Measurements from ENCODE around the gene GMPPA.

GMPPA gene

GRCh38 chr2:219470429-219470828, 28.3 kb upstream of the GMPPA start:
- Histone ChIP-seq H3K4me1 (ENCODE audit: control insufficient read depth in 1 of 2, insufficient read depth in 2 of 2, low read length in 2 of 2) (peaks cover 0 to 47% of the 10 kb centered on the region in 2 donors), H3K36me3 (ENCODE audit: control insufficient read depth in 1 of 2, insufficient read depth in 2 of 2, low read length in 2 of 2) (peaks cover 0 to 29% of the 10 kb centered on the region in 2 donors), H3K9me3 (ENCODE audit: control insufficient read depth in 1 of 2, low read length in 2 of 2) (no peaks in the 10 kb centered on the region), H3K27ac (ENCODE audit: low read length) (no peak overlapping the region), H3K4me3 (ENCODE audit: low read depth in 1 of 2, low read length in 2 of 2) (no peak overlapping the region), H3K27me3 (ENCODE audit: low read depth, low read length) (no peaks in the 10 kb centered on the region)

DNA sequence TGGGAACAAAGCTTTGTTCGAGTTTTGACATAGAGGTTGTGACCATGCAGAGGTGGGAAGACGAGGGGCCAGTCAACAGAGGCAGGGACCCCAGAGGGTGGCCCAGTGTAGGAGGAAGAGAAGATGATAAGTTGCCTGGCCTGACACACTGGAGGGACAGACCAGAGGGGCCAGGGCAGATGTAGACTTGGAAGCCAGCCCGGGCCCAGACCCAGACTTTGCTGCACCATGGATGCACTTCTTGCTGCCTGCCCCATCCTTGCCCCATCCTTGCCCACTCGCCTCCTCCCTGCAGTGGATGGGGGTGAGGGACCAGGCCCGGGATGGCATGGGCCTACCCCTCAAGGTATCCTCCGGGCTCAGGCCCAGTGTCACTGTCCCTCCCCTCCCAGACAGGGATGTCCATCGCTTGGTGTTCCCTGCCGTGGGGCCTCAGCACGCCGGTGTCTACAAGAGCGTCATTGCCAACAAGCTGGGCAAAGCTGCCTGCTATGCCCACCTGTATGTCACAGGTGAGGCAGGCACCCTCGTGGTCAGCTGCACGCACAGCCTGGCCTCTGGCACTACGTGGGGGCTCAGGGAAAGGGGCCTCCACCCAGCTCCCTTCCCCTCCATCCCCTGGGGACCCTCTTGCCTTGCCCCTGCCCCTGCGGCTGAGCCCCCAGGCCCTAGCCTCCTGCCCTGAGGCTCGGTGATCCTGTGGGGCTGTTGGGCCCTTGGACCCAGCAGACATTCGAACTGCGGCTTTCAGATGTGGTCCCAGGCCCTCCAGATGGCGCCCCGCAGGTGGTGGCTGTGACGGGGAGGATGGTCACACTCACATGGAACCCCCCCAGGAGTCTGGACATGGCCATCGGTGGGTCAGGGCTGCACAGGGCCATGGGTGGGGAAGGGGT, 27.0 kb upstream of the GMPPA start:
- H3K36me3 ChIP-seq (ENCODE audit: control insufficient read depth in 1 of 2, insufficient read depth in 2 of 2, low read length in 2 of 2): peaks cover 0 to 19% of the 10 kb centered on the region in 2 donors
- H3K4me1 ChIP-seq (ENCODE audit: control insufficient read depth in 1 of 2, insufficient read depth in 2 of 2, low read length in 2 of 2): peaks cover 0 to 40% of the 10 kb centered on the region in 2 donors

GRCh38 chr2:219472629-219473187, 26.0 kb upstream of the GMPPA start:
- no peaks in the 10 kb centered on the region for H3K9me3 ChIP-seq (ENCODE audit: control insufficient read depth in 1 of 2, low read length in 2 of 2)
- peaks cover 0 to 19% of the 10 kb centered on the region in 2 donors for H3K36me3 ChIP-seq (ENCODE audit: control insufficient read depth in 1 of 2, insufficient read depth in 2 of 2, low read length in 2 of 2)
- H3K27me3 ChIP-seq (ENCODE audit: low read depth, low read length): no peaks in the 10 kb centered on the region
- no peak overlapping the region for H3K27ac ChIP-seq (ENCODE audit: low read length)
- H3K4me1 ChIP-seq (ENCODE audit: control insufficient read depth in 1 of 2, insufficient read depth in 2 of 2, low read length in 2 of 2): peaks cover 0 to 37% of the 10 kb centered on the region in 2 donors
- no peak overlapping the region for H3K4me3 ChIP-seq (ENCODE audit: low read depth in 1 of 2, low read length in 2 of 2)

More for the DNA sequence above, 27.0 kb upstream of the GMPPA start:
- H3K27me3 ChIP-seq (ENCODE audit: low read depth, low read length): no peaks in the 10 kb centered on the region
- H3K27ac ChIP-seq (ENCODE audit: low read length): no peak overlapping the region
- H3K4me3 ChIP-seq (ENCODE audit: low read depth in 1 of 2, low read length in 2 of 2): no peak overlapping the region
- no peaks in the 10 kb centered on the region for H3K9me3 ChIP-seq (ENCODE audit: control insufficient read depth in 1 of 2, low read length in 2 of 2)

- H3K27ac ChIP-seq (ENCODE audit: low read length): no peak overlapping the region
Measured at GRCh38 chr2:219473511-219473910, 25.2 kb upstream of the GMPPA start.

GRCh38 chr2:219474285-219475060, 24.2 kb upstream of the GMPPA start:
- Histone ChIP-seq H3K4me3 (ENCODE audit: low read depth in 1 of 2, low read length in 2 of 2) (no peak overlapping the region), H3K4me1 (ENCODE audit: control insufficient read depth in 1 of 2, insufficient read depth in 2 of 2, low read length in 2 of 2) (peaks cover 0 to 23% of the 10 kb centered on the region in 2 donors), H3K9me3 (ENCODE audit: control insufficient read depth in 1 of 2, low read length in 2 of 2) (no peaks in the 10 kb centered on the region), H3K36me3 (ENCODE audit: control insufficient read depth in 1 of 2, insufficient read depth in 2 of 2, low read length in 2 of 2) (peaks cover 0 to 19% of the 10 kb centered on the region in 2 donors), H3K27me3 (ENCODE audit: low read depth, low read length) (no peaks in the 10 kb centered on the region), H3K27ac (ENCODE audit: low read length) (no peak overlapping the region)

More at GRCh38 chr2:219473511-219473910, 25.2 kb upstream of the GMPPA start:
- Histone ChIP-seq H3K27me3 (ENCODE audit: low read depth, low read length) (no peaks in the 10 kb centered on the region), H3K4me3 (ENCODE audit: low read depth in 1 of 2, low read length in 2 of 2) (no peak overlapping the region), H3K36me3 (ENCODE audit: control insufficient read depth in 1 of 2, insufficient read depth in 2 of 2, low read length in 2 of 2) (peaks cover 0 to 19% of the 10 kb centered on the region in 2 donors), H3K4me1 (ENCODE audit: control insufficient read depth in 1 of 2, insufficient read depth in 2 of 2, low read length in 2 of 2) (peaks cover 0 to 31% of the 10 kb centered on the region in 2 donors), H3K9me3 (ENCODE audit: control insufficient read depth in 1 of 2, low read length in 2 of 2) (no peaks in the 10 kb centered on the region)

- H3K4me1 ChIP-seq (ENCODE audit: control insufficient read depth in 1 of 2, insufficient read depth in 2 of 2, low read length in 2 of 2): peaks cover 0 to 14% of the 10 kb centered on the region in 2 donors
- H3K27me3 ChIP-seq (ENCODE audit: low read depth, low read length): no peaks in the 10 kb centered on the region
- H3K4me3 ChIP-seq (ENCODE audit: low read depth in 1 of 2, low read length in 2 of 2): no peak overlapping the region
- H3K27ac ChIP-seq (ENCODE audit: low read length): no peak overlapping the region
- H3K9me3 ChIP-seq (ENCODE audit: control insufficient read depth in 1 of 2, low read length in 2 of 2): no peaks in the 10 kb centered on the region
- H3K36me3 ChIP-seq (ENCODE audit: control insufficient read depth in 1 of 2, insufficient read depth in 2 of 2, low read length in 2 of 2): peaks cover 0 to 25% of the 10 kb centered on the region in 2 donors
Measured at GRCh38 chr2:219475278-219475677, 23.4 kb upstream of the GMPPA start.

DNA sequence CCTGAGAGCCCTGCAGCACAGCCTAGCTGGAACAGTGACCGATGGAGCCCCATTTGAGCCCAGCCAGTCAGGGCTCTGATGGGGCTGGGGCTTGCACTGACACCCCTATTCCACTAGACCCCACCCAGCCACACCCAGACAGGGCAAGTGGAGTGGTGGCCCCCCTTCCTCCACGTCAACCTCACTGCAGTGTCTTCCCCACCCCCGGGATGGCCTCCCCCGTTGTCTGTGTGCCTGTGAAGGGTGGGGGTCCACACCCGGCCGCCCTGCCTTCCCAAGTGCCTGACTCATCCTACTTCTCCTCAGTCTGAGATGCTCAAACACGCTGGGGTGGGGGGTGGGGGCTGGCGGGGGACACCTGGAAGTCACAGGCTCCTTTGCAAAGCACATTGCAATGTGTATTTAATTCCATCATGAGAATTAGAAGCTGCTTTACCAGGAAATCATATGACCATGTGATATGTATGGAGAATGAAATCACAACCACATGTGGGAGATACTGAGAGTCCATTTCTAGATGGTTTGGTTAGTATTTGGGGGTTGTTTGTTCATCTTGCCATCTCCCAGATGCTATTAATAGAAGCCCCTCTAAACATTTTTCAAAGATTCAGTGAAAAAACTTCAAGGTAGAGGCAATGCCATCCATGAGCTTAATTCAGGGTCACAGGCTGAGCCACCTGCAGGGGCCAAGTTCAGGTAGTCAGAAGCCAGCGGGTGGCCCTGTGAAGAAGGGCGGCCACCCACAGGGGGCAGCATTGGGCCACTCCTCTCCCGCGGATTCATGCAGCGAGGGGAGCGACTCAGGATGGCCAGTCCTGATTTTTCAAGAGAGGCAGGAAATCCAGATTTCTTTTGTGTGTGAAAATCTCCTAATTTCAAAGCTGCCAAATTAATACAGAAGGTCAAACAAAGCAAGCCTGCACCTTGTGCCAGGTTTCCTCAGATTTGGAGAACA, 22.7 kb upstream of the GMPPA start:
- Histone ChIP-seq H3K9me3 (ENCODE audit: control insufficient read depth in 1 of 2, low read length in 2 of 2) (no peaks in the 10 kb centered on the region), H3K4me1 (ENCODE audit: control insufficient read depth in 1 of 2, insufficient read depth in 2 of 2, low read length in 2 of 2) (peaks cover 0 to 13% of the 10 kb centered on the region in 2 donors), H3K36me3 (ENCODE audit: control insufficient read depth in 1 of 2, insufficient read depth in 2 of 2, low read length in 2 of 2) (peaks cover 0 to 29% of the 10 kb centered on the region in 2 donors), H3K4me3 (ENCODE audit: low read depth in 1 of 2, low read length in 2 of 2) (no peak overlapping the region), H3K27me3 (ENCODE audit: low read depth, low read length) (no peaks in the 10 kb centered on the region), H3K27ac (ENCODE audit: low read length) (no peak overlapping the region)

GRCh38 chr2:219476652-219477151, 22.0 kb upstream of the GMPPA start:
- peaks cover 0 to 13% of the 10 kb centered on the region in 2 donors for H3K4me1 ChIP-seq (ENCODE audit: control insufficient read depth in 1 of 2, insufficient read depth in 2 of 2, low read length in 2 of 2)
- H3K36me3 ChIP-seq (ENCODE audit: control insufficient read depth in 1 of 2, insufficient read depth in 2 of 2, low read length in 2 of 2): peaks cover 0 to 34% of the 10 kb centered on the region in 2 donors
- H3K27ac ChIP-seq (ENCODE audit: low read length): no peak overlapping the region
- H3K9me3 ChIP-seq (ENCODE audit: control insufficient read depth in 1 of 2, low read length in 2 of 2): no peaks in the 10 kb centered on the region
- H3K4me3 ChIP-seq (ENCODE audit: low read depth in 1 of 2, low read length in 2 of 2): no peak overlapping the region
- H3K27me3 ChIP-seq (ENCODE audit: low read depth, low read length): no peaks in the 10 kb centered on the region

DNA sequence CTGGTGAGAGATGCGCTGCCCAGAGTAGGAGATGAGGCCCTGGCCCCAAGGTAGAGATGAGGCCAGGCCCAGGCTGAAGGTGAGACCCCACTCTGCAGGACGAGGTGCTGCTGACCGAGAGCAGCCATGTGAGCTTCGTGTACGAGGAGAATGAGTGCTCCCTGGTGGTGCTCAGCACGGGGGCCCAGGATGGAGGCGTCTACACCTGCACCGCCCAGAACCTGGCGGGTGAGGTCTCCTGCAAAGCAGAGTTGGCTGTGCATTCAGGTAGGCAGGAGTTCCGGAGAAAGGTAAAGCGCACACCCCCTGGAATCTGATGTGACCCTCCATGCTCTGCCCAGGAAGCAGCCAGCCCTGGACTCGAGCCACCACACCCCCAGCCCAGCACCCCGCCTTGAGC, 21.5 kb upstream of the GMPPA start:
- Histone ChIP-seq H3K36me3 (ENCODE audit: control insufficient read depth in 1 of 2, insufficient read depth in 2 of 2, low read length in 2 of 2) (peaks cover 0 to 32% of the 10 kb centered on the region in 2 donors), H3K27me3 (ENCODE audit: low read depth, low read length) (no peaks in the 10 kb centered on the region), H3K4me1 (ENCODE audit: control insufficient read depth in 1 of 2, insufficient read depth in 2 of 2, low read length in 2 of 2) (peaks cover 0 to 13% of the 10 kb centered on the region in 2 donors), H3K9me3 (ENCODE audit: control insufficient read depth in 1 of 2, low read length in 2 of 2) (no peaks in the 10 kb centered on the region), H3K4me3 (ENCODE audit: low read depth in 1 of 2, low read length in 2 of 2) (no peak overlapping the region), H3K27ac (ENCODE audit: low read length) (no peak overlapping the region)

DNA sequence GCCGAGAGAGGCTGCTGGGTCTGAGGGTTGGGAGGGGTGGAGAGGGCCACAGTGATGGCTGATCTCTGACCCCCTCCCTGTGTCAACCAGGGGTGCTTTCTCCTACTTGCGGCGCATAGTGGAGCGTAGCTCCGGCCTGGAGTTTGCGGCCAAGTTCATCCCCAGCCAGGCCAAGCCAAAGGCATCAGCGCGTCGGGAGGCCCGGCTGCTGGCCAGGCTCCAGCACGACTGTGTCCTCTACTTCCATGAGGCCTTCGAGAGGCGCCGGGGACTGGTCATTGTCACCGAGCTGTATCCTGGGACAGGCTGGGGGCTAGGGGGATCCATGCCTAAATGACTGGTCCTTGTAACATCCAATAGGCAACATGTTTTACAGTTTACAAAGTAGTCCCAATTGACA, 20.9 kb upstream of the GMPPA start:
- H3K4me3 ChIP-seq (ENCODE audit: low read depth in 1 of 2, low read length in 2 of 2): no peak overlapping the region

More for the DNA sequence above, 20.9 kb upstream of the GMPPA start:
- Histone ChIP-seq H3K9me3 (ENCODE audit: control insufficient read depth in 1 of 2, low read length in 2 of 2) (no peaks in the 10 kb centered on the region), H3K36me3 (ENCODE audit: control insufficient read depth in 1 of 2, insufficient read depth in 2 of 2, low read length in 2 of 2) (peaks cover 0 to 25% of the 10 kb centered on the region in 2 donors), H3K27me3 (ENCODE audit: low read depth, low read length) (peaks cover 2% of the 10 kb centered on the region), H3K4me1 (ENCODE audit: control insufficient read depth in 1 of 2, insufficient read depth in 2 of 2, low read length in 2 of 2) (peaks cover 0 to 16% of the 10 kb centered on the region in 2 donors), H3K27ac (ENCODE audit: low read length) (no peak overlapping the region)

Data from muscle layer of duodenum (tissue), 2 donors.